Fibroblast of skin of left biceps (primary cell): Measurements from ENCODE around the gene SLC24A3.
"Not testable (repeated sequence)": the region's sequence is repeated elsewhere in the genome, so short reads cannot be mapped to it uniquely, and the experiment has no call there.

Experiments
- DNase-seq, 2 experiments: peaks; one replicate each; pipeline ENCODE4 v3.0.0-alpha.2; 2013; ENCODE audit warnings: low read depth in 2 of 2

Gene SLC24A3

DNA sequence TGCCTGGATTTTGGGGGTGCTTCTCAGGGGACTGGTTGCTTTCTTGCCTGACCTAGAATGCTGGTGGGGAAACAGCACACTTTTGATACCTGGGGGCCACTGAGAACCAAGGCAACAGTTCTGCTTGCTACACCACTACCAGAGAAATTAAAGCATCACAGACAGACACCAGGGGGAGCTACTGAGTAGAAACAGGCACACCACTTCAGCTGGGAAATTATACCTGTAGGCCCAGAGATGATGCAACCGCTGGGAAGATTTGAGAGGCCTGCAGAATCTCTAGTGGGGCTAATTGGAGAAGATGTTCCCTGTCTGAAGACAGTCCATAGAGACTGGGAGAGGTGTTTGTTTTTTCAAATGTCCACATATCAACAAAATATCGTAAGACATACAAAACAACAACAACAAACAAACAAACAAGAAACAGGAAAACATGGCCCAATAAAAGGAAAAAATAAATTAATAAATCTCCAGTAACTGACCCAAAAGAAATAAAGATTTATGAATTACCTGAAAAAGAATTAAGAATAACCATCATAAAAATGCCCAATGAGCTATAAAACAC, 416.2 kb downstream of the SLC24A3 start:
- DNase-seq, result peak; percentile 31 to 32

DNA sequence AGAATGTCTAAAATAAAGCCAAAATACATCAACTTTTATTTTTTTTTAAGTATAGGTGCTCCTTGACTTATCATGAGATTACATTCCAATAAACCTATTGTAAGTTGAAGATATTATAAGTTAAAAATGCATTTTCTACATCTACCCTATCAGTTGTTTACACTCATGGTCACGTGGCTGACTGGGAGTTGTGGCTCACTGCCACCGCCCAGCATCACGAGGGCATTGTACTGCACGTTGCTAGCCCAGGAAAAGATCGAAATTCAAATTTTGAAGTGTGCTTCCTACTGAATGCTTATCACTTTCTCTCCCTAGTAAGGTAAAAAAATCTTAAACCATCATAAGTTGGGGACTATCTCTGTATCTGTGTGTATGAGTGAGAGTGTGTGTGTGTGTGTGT, 419.0 kb downstream of the SLC24A3 start:
- no peak for DNase-seq

DNA sequence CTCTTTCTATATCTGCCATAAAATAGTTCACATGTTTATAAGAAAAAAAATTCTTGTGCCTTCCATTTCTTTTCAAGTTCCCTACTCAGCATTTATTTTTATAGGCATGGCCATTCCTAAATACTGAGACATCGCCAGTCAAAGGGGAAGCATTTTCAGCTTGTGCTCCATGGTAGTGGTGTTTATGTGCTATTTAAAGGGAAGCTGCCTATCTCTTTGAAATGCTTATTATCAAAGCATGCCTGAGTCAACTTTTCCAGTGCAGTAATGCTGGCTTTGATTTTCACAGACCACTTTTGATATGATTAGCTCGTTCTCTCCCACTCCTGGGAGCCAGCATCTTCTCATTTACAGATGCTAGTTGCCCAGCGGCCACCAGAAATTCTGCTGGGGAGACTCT, 421.5 kb downstream of the SLC24A3 start:
- DNase-seq, result no peak

DNA sequence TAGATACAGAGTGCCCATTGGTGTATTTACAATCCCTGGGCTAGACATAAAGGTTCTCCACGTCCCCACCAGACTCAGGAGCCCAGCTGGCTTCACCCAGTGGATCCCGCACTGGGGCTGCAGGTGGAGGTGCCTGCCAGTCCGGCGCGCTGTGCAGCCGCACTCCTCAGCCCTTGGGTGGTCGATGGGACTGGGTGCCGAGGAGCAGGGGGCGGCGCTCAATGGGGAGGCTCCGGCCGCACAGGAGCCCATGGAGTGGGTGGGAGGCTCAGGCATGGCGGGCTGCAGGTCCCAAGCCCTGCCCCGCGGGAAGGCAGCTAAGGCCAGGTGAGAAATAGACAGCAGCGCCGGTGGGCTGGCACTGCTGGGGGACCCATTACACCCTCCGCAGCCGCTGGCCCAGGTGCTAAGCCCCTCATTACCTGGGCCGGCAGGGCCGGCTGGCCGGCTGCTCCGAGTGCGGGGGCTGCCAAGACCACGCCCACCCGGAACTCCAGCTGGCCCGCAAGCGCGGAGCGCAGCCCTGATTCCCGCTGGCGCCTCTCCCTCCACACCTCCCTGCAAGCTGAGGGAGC, 427.1 kb downstream of the SLC24A3 start:
- not testable (repeated sequence) for DNase-seq

DNA sequence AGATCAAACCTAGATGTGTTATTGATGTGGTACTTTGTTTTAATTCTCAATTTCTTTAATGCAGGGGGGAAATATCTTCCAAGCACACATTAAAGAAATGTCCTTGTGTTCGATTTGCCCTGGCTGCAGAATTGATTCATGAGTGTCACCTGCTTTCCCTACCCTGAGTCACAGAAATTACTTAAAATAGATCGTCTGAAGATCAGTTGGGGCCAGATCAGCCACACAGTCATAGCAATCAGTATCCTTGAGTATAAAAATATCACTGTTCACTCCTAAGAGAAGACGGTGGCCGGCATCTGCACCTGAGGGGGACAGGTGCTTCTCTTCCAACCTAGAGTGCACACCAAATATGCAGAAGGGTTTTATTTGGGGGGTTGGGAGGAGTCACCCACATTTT, 430.4 kb downstream of the SLC24A3 start:
- no peak for DNase-seq

DNA sequence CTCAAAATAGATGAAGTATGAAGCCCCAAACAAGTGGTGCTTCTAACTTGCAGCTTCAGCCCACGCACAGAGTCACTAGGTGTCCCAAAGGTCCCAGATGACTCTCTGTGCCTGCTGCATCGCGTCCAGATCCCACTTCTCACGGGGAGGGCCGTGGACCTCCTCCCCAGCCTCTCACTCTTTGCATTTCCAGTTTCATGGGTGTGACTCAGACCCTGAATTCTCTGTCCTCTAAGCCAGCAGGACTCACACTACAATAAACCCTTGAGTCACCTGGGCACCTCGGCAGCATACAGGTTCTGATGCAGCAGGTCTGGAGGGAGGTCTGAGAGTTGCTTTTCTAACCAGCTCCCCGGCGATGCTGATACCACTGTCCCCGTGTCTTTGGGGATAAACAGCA, 431.6 kb downstream of the SLC24A3 start:
- DNase-seq, result no peak

DNA sequence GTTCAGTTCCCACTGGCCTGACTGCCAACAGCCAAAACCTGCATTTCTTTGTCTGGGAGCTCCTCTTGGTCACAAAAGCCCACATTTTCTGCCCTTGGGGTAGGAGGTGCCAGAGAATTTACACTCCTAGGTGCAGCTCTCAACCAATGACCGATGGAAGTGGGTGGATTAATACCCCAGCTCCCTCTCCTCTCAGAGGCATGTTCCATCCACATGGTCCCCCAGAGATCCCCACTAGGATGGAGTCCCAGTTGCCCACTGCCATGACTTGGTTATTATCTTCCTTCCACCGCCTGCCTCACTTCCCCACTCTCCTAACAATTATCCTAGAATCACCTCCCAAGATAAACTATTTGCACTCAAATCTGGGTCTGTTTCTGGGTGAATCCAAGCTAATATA, 434.5 kb downstream of the SLC24A3 start:
- DNase-seq, result no peak

DNA sequence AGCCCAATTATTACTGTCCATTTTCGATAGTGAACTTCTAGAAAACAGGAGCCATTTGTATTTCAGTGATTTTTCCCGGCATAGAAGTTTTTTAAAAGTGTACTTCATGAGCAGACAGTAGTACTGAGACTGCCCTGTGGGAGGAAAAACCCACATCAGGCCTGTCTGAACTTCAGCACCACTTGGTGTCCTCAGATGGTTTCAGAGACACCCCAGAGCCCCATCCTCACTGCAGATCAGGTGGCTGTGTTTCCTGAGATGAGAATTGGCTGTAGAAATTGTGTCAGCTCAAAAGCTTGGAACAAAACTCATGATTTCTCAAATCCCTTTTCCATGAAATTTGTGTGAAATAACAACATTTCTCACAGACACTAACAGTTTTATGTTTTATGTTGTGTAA, 435.6 kb downstream of the SLC24A3 start:
- DNase-seq, result no peak

DNA sequence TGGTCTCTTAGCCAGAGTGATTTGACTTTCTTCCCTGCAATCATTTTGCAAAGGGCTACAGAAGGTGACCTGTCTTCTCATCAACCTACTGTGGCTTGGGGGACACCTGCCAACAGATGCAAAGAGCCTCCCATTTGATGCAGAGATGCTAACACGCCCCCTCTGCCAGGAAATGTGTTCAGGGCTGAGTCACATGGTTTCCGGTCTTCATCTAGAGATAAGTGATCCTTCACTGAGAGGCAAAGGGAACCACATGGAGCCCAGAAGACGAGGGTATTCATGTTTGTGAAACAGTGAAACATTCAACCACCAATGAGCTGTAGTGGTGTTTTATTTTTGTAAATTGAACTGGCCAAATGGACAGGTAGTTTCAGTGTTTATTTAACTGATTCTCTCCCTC, 436.6 kb downstream of the SLC24A3 start:
- DNase-seq, result no peak

DNA sequence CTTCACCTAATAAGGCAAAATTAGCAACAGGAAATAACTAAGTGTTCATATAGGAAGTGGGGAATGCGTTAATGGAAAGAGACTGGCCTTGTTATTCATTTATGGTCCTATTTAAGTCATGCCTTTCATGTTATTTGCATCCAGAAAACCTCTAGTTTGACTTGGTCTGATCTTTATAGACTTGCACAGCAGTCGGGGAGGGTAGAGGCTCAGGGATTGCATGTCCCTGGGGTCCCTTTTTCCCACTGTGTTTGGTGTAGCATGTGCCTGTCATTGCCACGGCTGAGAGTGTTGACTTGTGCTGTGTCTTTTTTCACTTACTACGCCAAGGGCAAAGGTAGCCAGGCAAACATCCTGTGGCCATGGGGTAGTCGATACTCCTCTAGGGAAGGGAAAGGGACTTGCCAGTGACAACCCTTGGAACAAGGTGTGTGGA, 440.2 kb downstream of the SLC24A3 start:
- no peak for DNase-seq

DNA sequence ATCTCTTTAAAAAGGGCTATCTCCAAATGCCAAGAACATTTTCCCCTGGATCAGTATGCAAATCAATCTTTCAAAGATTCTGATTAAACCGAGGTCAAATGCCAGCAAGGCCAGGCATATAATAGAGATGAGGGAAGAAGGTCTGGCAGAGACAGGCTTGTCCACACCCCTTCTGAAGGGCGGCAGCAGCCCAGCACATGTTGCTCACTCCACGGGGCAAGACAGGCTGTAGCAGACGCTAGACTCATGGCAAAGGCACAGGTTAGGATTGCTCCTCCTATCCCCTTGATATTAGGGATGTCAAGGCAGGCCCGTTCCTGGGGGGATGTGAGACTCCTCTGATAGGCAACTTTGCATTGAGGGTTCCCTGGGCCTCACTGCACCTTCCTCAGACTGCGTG, 440.9 kb downstream of the SLC24A3 start:
- DNase-seq, result no peak

DNA sequence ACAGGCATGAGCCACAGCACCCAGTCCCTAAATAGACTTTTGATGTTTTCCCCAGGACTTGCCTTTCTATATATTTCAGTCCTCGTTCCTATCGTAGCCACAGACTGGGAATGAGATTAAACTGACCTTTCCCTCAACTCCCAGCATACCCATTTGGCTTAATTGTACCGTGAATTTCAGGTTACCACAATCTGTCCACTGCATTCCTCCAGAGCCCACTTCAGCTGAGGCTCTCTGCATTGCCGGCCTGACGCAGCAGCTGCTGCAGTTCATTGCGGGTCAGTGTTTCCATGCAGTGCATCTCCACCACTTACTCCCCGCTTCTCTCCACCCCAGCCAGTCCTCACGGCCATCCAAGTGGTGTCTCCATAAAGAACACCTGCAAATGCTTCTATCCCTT, 442.5 kb downstream of the SLC24A3 start:
- no peak for DNase-seq

DNA sequence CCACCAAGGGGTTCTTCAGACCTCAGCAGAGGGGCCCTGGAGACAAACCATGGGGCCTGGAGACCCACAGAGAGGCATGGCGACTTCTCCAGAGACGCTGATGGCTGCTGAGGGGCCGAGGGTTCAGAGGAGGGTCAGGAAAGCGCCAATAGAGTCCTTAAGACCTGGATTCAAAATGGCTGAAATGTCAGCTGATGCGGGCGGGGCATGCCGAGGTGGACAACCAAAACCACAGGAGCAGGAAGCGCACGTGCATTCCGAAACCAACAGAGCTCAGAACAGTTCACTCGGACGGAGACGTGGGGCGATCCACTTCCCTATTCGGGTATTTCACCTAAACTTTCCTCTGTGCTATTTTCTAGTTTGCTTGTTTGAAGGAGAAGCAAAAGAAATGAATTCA, 445.7 kb downstream of the SLC24A3 start:
- no peak for DNase-seq

DNA sequence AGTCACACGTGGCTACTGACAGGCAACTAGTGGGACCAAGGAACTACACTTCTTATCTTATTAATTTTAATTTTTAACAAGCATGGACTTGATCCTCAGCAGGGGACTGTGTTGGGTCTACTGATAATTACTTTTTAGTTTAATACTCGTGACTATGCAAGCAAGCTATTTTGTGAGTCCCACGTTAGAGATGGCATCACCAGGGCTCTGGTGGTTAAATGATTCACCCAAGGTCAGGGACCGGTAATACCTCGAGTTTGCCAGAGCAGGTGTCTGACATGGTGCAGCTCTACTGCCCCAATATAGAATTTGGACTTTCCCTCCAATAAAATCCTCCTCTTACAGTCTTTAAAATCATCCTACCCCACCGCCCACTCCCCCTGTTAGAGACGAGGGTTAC, 447.0 kb downstream of the SLC24A3 start:
- no peak for DNase-seq

DNA sequence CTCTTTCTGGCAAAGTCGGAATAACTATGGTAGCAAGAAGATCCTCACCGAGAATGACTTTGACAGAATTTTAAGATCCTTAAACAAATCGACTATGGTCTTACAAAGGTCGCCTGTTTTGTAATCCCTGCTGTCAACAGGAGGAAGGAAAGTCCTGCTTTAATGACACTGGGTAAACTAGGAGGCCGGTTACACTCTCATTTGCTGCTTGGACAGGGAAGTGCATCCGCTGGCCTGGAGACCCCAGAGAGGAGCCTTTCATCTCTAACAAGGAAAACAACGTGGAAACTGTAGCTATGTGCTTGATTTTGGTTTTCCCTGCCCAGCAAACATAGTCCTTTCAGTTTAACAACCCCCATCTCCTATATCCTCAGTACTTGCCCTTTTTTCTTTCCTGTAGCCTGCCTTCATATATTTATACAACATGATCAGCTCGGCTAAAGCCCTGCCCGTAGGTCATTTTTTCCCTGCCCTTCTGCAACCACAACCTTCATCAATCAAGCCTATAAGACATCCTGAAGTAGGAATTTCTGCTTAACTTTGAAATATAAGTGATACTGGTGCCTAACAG, 448.5 kb downstream of the SLC24A3 start:
- DNase-seq, result no peak

DNA sequence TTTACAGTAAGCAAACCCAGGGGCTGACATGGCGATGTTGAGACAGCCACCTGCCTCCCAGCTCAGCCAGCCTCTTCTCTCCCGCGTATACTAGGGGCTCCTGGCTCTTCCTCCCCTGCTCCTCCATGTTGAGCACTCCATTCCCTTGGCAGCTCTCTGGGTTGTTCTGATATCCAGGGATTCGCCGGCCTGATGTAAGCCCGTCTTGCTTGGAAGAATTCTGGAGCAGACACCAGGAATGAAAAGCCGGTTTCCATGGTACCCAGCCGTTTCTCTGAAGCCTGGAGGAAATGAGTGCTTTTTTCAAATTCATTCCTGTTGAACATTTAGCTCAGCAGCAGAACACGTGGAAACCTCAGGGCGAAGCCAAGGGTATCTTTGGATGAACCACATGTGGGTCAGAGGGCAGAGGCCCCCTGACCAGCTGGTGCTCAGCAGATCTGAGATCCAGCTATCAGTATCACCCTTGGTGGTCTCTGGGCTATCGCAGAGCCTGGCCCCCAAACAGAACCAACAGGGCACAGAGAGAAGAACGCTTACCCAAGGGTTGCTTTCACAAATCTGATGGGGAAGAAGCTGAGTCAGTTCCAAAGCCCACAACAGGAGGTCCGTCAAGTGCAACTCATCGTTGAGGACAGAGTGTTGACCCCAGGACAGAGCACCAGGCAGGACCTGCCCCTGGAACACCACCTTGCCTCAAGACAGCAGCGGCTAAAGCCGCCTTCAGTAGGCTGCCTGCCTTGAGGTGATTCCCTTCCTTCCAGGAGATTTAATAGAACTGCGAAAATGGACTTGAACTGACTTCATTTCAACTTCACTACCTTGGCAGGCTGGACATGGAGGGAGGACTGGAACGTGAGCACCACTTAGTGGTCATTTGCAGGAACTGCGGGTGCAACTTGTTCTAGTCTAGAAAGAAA, 449.5 kb downstream of the SLC24A3 start:
- peak; percentile 20 to 29 for DNase-seq

DNA sequence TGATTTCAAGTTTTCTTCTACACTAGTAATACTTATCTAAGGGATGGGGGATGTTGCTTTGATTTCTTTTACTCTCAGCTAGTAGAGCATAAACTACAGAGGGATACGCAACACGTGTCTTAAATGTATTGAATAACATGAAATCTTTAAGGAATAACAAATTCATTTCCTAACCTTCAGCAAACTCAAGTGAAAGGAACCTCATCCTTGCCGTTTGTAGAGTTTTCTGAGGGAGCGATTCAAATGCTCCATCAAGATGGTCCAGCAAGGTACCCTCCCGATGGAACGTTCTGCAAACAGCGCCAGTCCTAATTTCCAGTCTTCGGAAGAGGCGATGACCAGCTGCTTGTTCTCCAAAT, 450.2 kb downstream of the SLC24A3 start:
- no peak for DNase-seq

DNA sequence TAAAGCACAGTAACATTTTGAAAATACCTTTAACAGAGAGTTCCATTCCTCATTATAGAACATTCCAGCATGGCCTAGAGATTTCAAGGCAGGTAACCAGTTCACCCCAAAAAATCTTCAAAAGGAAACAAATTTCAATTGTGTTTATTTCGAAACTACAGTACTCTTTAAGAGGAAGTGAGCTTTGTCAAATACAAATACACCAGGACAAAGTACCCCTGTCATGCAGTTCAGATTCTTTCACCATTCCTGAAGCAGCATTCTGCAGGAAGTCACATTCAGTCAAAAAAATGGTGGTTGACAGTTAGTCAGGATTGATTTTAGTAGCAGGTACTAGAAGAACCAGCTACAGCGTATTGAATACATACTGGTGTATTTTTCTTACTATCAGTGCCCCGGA, 456.0 kb downstream of the SLC24A3 start:
- DNase-seq, result no peak

DNA sequence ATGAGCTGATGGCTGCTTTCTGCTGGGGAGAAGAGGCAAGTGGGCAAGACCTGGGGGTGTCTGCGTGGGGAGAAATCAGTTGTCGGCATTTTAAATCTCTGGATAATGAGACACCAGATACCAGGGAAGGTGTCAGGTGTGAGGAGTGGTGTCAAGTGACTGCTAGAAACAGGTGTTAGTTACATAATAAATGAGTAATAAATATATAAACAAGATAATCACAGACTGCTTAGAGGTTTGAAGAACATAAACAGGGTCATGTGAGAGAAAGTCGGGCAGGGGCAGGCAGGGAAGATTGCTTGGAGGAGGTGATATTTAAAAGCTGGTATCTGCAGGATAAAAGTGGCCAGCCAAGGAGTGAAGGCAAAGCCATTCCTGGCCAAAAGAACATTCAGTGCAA, 458.4 kb downstream of the SLC24A3 start:
- no peak for DNase-seq

DNA sequence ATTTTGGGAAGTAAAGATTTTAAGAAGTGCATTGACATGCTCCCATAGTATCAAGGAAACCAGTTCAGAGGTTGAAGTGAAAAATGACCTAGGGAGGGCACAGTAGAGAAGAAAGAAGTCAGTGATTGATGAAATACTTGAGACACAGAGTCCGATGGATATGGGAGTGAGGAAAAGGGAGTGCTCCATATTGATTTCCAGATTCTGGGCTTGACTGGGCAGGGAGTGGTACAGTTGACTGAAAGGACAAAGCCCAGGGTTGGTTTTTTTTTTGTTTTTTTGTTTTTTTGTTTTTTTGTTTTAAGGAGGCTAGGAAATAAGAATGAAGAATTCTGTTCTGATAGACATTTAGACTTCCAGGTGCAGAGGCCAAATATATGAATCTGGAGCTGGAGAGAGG, 458.9 kb downstream of the SLC24A3 start:
- DNase-seq, result no peak

DNA sequence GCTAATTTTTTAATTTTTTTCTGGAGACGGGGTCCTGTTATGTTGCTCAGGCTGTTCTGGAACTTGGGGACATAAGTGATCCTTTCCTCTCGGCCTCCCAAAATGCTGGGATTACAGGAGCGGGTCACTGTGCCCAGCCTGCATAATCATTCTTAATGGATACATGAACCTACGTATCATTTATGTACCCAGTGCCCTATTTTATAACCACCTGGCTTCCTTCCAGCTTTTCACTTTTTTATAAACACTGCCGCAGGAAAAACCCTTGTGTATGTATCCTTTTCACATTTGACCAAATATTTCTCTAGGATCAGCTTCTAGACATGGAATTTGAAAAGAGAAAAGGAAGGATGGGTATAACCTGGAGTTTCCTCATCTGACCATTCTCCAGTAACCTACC, 460.1 kb downstream of the SLC24A3 start:
- DNase-seq, result no peak

DNA sequence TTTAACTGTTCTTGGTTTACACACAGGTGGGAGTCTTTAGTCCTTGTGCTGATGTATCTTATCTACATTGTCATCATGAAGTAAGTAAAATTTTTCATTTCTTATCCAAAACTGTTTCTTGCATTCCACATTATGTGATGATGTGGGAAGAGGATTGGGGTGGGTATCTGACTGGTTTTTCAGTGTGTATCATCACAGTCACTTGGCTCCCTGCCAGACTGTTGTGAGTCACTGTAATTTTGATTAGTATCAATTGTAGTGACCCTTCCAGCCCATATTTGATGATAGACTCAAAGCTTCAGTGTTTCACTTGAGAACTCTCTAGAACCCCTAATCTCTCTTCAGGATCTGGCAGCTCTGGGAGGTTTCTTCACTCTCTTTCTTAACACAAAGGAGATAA, 461.1 kb downstream of the SLC24A3 start:
- DNase-seq, result no peak

DNA sequence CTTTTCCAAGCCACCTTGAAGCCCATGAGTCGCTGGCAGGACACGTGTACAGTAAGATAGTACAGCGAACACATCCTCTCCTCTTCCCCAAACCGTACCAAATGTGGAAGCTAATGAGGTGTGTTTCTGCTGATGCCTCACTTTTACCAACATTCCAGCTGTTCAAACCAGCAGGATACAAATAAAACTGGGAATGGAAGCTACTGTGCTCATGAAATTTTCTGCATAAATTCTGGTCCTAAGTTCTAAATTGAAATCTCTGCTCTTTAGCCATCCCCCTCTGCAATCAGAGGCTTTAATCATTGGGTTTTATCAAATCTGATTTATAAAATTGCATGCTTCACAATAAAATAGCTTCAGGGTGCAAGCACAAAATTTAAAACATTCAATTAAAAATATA, 463.8 kb downstream of the SLC24A3 start:
- DNase-seq, result no peak
